Measurements from ENCODE around the gene CCDC59. TPM values are rescaled to one million over a fixed set of nuclear protein-coding genes. Genes with fewer than 3 reads are reported as not detected.
A peak's percentile ranks its signal among the peaks of the same experiment; 100 is the strongest.

The CCDC59 gene, protein sequence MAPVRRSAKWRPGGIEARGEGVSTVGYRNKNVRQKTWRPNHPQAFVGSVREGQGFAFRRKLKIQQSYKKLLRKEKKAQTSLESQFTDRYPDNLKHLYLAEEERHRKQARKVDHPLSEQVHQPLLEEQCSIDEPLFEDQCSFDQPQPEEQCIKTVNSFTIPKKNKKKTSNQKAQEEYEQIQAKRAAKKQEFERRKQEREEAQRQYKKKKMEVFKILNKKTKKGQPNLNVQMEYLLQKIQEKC
- total RNA-seq: 10 to 100 TPM; 37.2 to 91.8 (median 65.2) TPM

DNA sequence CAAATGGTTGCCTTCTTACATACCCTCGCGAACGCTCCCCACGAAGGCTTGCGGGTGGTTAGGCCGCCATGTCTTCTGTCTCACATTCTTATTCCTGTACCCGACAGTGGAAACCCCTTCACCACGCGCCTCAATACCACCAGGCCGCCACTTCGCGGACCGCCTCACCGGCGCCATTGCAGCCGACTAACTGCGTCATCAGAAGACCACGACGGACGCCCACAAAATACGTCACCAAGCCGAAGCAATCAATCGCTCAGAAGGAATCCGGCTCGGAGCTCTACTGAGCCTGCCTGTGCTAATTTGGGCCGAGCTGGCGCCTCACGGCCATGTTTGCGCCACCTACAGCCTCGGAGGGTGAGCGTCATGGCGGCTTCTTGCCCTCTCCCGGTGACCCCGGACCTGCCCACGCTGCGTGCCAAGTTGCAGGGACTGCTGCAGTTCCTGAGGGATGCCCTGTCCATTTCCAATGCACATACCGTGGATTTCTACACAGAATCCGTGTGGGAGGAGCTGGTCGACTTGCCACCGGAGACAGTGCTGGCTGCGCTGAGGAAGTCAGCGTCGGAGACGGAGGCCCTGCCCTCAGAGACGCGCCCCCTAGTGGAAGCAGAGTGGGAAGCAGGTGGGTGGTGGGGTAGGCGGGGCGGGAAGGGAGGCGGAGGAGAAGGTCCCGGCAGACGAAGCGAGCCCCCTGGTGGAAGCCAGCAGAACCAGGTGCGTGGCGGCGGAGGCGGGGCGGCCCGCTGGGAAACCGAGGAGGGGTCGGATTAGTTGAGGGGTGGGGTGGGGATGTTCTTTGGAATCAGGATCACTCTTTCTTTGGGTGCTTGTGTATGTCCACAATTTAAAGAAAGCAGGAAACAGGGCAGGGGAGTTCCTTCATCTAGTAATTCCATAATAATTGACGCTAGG lies at the start of gene CCDC59, which contains the start of gene METTL25:
Gene CCDC59 (minus strand): TSS at position 188 of the 915 bp plus-strand sequence. CDS start 11 bp downstream, at position 177.
Gene METTL25 (plus strand): TSS at position 330 of the 915 bp plus-strand sequence. CDS start 37 bp downstream, at position 367.
- Histone ChIP-seq H3K9me3 (no peaks in the 10 kb centered on the region), H3K36me3 (peaks cover 10 to 21% of the 10 kb centered on the region in 2 donors), H3K4me3 (replicated peaks in 1 of 3) (peak within 1 kb of the TSS; percentile 54 to 86 (median 66)), H3K27me3 (no peaks in the 10 kb centered on the region), H3K4me1 (peaks cover 23 to 31% of the 10 kb centered on the region in 2 donors), H3K27ac (peak within 1 kb of the TSS; percentile 92 to 99 (median 98))
- DNase-seq: peak; percentile 97
- TF ChIP-seq, protein P1, sequence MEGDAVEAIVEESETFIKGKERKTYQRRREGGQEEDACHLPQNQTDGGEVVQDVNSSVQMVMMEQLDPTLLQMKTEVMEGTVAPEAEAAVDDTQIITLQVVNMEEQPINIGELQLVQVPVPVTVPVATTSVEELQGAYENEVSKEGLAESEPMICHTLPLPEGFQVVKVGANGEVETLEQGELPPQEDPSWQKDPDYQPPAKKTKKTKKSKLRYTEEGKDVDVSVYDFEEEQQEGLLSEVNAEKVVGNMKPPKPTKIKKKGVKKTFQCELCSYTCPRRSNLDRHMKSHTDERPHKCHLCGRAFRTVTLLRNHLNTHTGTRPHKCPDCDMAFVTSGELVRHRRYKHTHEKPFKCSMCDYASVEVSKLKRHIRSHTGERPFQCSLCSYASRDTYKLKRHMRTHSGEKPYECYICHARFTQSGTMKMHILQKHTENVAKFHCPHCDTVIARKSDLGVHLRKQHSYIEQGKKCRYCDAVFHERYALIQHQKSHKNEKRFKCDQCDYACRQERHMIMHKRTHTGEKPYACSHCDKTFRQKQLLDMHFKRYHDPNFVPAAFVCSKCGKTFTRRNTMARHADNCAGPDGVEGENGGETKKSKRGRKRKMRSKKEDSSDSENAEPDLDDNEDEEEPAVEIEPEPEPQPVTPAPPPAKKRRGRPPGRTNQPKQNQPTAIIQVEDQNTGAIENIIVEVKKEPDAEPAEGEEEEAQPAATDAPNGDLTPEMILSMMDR (IDR thresholded peaks at IDR 0.05): peak; percentile 88 to 100 (median 98)
- TF ChIP-seq POLR2A (IDR thresholded peaks at IDR 0.05): peak in 1 of 2 donors; percentile 72
- intact Hi-C loops (cut with DNase I): no loop called here
- WGBS, 2 donors: 0% methylated on average over 46 to 52 of the region's 61 CpGs

DNA sequence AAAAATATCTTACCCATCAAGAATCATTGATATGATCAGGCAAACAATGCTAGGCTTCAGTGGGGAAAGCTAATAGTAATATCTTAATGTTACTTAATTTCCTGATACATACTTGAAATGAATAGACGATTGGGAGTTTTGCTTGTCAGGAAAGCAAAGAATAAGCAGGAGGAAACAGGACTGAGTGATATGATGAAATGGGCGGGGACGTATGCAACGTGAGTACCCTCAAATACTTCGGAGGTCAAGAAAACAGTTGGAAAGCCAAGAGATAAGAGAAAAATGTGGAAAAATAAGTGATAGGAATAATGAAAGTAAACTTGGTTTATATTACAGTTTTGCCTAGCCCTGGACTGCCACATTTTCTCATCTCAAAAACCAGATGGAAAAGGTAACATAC lies 49.3 kb upstream of the CCDC59 start:
- H3K9me3 ChIP-seq: no peaks in the 10 kb centered on the region
- H3K4me3 ChIP-seq (replicated peaks in 1 of 3): no peak overlapping the region
- H3K36me3 ChIP-seq: no peaks in the 10 kb centered on the region
- TF ChIP-seq, protein P1 (IDR thresholded peaks at IDR 0.05): no peak
- no peak for TF ChIP-seq POLR2A (IDR thresholded peaks at IDR 0.05)
- 83 to 84% methylated on average over 5 of the region's 5 CpGs for WGBS, 2 donors
- H3K27ac ChIP-seq: no peak overlapping the region
- intact Hi-C loops (cut with DNase I): no loop called here
- H3K27me3 ChIP-seq: no peaks in the 10 kb centered on the region
- DNase-seq: no peak
- no peaks in the 10 kb centered on the region for H3K4me1 ChIP-seq

DNA sequence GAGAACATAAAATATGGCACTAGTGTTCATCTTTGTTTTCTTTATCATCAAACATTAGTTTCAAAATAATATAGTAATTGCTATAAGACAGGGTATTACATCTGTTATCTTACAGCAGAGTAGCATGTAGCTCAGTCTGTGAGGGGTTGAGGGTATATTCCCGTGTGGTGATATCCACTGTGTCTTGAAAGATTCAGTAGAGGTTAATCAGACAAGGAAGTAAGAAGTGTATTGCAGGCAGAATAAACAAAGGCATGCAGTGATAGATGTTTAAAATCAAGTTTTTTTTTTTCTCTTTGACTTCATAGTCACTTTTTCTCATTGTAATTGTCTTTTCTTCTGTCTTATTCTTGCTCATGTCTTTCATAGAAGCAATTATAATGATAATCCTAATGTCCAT lies 48.5 kb upstream of the CCDC59 start:
- WGBS, 2 donors: 88 to 92% methylated on average over 1 of the region's 1 CpG
- no peak overlapping the region for H3K27ac ChIP-seq
- intact Hi-C loops (cut with DNase I): no loop called here
- no peak for DNase-seq
- H3K36me3 ChIP-seq: no peaks in the 10 kb centered on the region
- H3K27me3 ChIP-seq: no peaks in the 10 kb centered on the region
- no peak overlapping the region for H3K4me3 ChIP-seq (replicated peaks in 1 of 3)
- H3K9me3 ChIP-seq: no peaks in the 10 kb centered on the region
- no peaks in the 10 kb centered on the region for H3K4me1 ChIP-seq
- TF ChIP-seq, protein P1 (IDR thresholded peaks at IDR 0.05): no peak
- TF ChIP-seq POLR2A (IDR thresholded peaks at IDR 0.05): no peak

DNA sequence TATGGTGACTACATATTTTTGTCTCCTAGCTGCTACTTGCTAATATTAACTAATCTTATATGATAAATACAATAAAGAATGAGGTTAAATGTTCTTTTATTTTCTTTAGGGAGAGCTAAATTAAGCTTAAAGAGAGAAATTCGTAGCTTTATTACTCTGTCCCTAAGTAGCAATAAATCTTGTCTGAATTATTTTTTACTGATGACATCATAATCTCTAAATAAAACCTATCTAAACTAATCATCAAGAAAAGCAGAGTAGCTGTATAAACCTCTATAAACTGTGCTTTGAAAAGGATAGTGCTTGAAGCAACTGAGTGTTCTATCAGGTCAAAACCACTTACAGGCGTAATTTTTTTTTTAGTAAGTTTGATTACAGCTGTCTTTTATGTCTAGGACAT lies 42.6 kb upstream of the CCDC59 start:
- no peaks in the 10 kb centered on the region for H3K27me3 ChIP-seq
- H3K9me3 ChIP-seq: no peaks in the 10 kb centered on the region
- intact Hi-C loops (cut with DNase I): no loop called here
- H3K4me3 ChIP-seq (replicated peaks in 1 of 3): no peak overlapping the region
- no peak for DNase-seq
- no peaks in the 10 kb centered on the region for H3K36me3 ChIP-seq
- WGBS, 2 donors: 86 to 88% methylated on average over 2 of the region's 2 CpGs
- no peak overlapping the region for H3K27ac ChIP-seq
- no peaks in the 10 kb centered on the region for H3K4me1 ChIP-seq
- no peak for TF ChIP-seq POLR2A (IDR thresholded peaks at IDR 0.05)
- TF ChIP-seq, protein P1 (IDR thresholded peaks at IDR 0.05): no peak

Measured in thyroid gland (tissue), 4 donors.